HG02610 (cell line): ENCODE data around the gene SLC22A25.
"Not testable (repeated sequence)": the region's sequence is repeated elsewhere in the genome, so short reads cannot be mapped to it uniquely, and the experiment has no call there.

ENCODE experiments used
- ATAC-seq: cut with Tn5 transposase; IDR thresholded peaks from one replicate; pipeline ENCODE4 v1.9.1; 2021; ENCODE audit warnings: mild to moderate bottlenecking, moderate library complexity; ENCODE audit not compliant: unreplicated experiment

The SLC22A25 gene

GRCh38 chr11:63235471-63236461 is 7.6 kb downstream of the SLC22A25 start:
- ATAC-seq, result not testable (repeated sequence)

GRCh38 chr11:63229815-63230214 is 13.6 kb downstream of the SLC22A25 start:
- ATAC-seq, result no peak

GRCh38 chr11:63227521-63228107 is 15.8 kb downstream of the SLC22A25 start:
- ATAC-seq, result no peak

GRCh38 chr11:63226488-63227114 is 16.8 kb downstream of the SLC22A25 start:
- no peak for ATAC-seq

GRCh38 chr11:63214093-63214492 is 29.3 kb downstream of the SLC22A25 start:
- no peak for ATAC-seq

- no peak for ATAC-seq
Measured at GRCh38 chr11:63212742-63213141, 30.7 kb downstream of the SLC22A25 start.

GRCh38 chr11:63210111-63210510 is 33.3 kb downstream of the SLC22A25 start:
- no peak for ATAC-seq
